ENCODE data around the gene AKNAD1.
A peak's percentile ranks its signal among the peaks of the same experiment; 100 is the strongest.

Gene AKNAD1

GRCh38 chr1:108862698-108863477 lies 6.0 kb upstream of the AKNAD1 start:
- DNase-seq = no peak

DNA sequence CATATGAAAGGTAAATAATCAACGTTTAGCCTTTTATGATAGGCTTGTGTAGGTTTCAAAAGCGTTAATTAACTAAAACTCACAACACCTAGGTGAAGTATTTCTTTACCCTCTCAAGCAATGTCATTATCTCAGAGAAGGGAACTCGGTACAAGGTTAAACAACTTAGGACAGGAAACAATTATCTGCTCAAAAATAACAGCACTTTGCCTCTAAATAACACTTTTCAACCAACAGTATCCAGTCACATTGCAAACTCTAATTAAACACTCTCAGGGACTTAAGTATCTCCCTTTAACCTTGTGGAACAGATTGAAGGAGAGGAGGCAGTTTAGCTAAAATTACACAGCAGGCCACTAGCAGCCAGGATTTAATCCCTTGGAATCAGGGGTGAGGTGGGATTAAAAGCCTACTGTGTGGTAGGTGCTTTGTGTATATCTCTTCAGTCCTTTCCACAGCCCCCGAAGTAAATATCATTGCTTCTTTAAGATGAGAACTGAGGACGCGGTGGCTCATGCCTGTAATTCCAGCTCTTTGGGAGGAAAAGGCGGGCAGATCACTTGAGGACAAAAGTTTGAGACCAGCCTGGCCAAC lies 5.2 kb upstream of the AKNAD1 start:
- no peak for DNase-seq

DNA sequence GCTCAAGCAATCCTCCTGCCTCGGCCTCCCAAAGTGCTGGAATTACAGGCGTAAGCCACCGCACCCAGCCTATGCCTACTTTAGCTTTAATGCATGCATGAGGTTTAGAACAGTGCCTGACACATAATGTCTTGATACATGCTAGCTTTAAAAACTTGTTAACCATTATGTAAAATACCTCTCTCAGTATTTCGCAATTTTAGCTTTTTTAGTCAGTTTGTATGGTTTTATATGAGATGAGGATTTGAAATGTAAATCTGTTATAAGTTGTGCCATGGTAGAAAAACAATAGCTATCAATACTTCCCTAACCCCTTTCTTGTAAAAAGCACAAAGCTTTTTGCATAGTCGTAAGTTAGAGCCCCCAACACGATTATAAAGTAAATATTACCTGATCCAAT lies 4.7 kb upstream of the AKNAD1 start:
- DNase-seq = no peak

DNA sequence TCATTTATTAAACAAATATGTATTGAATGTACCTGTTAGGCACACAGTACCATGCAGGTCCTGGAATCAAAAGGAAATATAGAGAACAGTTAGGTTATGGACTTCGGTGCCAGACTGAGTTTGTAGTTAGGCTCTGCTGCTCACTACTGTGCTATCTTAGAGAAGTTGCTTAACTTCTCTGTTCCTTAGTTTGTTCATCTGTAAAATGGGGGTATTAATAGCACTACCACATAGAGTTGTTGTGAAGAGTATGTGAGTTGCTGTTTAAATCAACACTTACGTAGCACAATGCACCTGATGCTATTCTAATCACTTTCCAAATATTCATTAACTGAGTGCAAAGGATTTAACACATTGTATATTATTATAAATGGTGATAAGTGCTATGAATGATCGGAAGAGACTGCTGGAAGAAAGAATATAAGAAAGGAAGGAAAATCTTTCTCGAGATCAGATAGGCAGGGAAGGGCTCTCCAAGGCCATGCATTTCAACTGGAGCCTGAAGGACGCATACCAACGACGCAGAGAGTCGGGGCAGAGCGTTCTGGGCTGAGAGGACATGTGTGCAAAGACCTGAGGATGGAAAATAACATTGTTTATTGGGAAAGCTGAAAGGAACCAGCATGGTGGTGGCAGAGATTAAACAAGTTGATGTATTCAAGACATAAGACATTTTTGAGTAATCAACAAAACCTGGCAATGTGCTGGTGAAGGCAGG lies 3.5 kb upstream of the AKNAD1 start:
- no peak for DNase-seq

- DNase-seq = peak in 1 of 5 experiments; percentile 25
These were observed 1.5 kb upstream of the AKNAD1 start for GRCh38 chr1:108858230-108858950.

- DNase-seq = no peak
These were observed 2.5 kb downstream of the AKNAD1 start for GRCh38 chr1:108854221-108855019.

DNA sequence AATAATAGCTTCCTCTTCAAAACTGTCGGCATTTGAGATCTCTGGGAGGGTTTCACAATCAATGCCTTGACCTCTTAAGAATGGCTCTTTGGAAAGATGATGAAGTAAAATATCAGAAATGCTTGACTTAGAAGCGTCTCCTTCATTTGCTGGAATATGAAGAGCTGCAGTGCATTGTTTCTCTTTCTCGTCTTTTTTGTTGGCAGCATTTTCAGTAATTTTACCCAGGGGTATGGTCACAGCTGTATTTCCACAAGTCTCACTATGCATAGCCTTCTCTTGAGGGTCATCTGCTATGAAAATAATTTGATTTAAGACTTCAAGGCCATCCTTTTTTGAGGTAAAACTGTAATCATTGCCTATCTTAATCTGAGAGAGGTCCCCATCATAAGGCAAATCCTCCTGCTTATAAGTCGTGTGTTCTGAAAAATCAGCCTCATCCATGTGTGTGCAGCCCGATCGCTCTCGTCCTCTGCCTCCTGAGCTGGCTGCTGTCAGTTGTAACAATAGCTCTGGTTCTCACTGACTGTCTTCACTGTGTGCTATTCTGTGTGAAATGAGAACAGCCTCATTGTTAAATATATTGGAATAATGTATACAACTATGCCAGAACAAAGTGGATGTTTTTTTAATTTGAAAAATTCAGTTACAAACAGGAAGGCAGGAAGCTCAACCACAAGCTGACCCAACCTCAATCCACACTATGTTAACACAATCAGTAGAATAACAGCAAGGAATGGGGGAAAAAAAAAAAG lies 4.5 kb downstream of the AKNAD1 start:
- peak in 1 of 5 experiments; percentile 29 for DNase-seq

- peak in 1 of 5 experiments; percentile 9 for DNase-seq
These were observed 5.3 kb downstream of the AKNAD1 start for GRCh38 chr1:108851567-108851966.

DNA sequence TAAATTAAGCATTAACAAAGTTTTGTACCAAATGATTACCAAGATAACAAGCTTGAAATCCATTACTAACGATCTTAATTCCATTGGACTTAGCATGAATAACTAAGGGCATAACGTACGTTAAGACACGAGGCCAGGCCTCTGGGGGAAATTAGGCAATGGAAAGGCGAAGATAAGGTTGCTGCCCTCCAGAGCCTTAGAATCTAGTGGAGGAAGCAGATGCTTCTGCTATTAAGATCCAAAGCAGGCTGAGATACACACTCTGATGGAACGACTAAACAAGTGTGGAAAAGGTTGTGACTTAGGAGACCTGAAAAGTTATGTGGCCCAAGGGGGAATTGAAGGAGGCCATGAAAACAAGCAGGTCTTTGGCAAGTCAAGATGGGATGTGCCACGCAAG lies 6.0 kb downstream of the AKNAD1 start:
- no peak for DNase-seq

- no peak for DNase-seq
These were observed 8.1 kb downstream of the AKNAD1 start for GRCh38 chr1:108848806-108849205.

DNA sequence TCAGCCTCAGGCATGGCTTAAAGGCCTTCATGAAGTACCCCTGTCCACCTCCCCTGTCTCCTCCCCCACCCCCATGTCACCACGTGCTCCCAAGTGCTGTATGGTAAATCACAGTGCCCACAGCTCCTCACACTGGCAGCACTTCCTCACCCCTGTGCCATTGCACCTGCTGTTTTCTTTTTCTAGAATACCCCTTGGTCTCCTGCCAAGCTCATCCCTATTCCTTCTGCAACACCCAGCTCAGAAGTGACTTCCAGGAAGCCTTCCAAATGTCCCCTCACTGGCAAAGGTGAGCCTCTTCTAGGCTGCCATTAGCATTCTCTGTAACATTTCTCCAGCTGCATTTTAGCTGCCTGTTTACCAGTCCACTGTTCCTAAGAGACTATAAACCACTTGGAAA lies 9.4 kb downstream of the AKNAD1 start:
- no peak for DNase-seq

DNA sequence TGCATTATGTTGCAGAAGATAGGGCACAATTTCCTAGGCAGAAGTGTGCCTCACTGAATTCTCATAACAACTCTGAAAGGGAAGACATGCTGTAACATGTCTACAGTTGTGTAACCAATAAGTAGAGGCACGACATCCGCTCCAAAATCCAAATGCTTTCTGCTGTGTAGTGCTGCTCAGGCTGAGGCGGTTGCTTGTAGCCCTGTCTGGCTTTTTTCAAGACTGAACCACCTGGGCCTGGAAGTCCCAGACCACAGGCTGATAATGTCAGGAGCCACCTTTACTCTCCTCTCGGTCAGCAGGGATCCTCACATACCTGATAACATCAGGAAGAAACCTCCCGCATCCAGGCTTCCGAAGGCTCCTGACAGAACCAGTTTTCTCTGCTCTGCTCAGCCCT lies 10.9 kb downstream of the AKNAD1 start:
- no peak for DNase-seq

DNA sequence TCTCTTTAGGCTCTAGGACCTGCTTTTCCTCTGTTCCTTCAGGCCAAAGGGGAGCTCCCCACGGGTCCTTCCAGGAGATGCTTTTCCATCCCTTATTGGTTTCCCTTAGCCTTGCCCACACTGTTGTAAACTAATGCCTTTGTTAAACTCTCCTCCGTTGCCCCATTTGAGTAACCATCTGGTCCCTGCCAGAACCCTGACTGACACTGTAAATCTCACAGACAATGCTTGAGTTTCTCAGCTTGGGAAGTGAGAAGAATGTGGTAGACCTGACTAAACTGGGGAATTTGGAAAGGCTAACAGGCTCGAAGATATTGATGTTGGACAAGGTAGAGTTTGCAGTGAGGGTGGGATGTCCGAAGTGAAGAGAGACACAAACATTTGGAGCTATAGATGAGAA lies 11.4 kb downstream of the AKNAD1 start:
- DNase-seq = no peak

- DNase-seq = no peak
These were observed 13.3 kb downstream of the AKNAD1 start for GRCh38 chr1:108843390-108844137.

DNA sequence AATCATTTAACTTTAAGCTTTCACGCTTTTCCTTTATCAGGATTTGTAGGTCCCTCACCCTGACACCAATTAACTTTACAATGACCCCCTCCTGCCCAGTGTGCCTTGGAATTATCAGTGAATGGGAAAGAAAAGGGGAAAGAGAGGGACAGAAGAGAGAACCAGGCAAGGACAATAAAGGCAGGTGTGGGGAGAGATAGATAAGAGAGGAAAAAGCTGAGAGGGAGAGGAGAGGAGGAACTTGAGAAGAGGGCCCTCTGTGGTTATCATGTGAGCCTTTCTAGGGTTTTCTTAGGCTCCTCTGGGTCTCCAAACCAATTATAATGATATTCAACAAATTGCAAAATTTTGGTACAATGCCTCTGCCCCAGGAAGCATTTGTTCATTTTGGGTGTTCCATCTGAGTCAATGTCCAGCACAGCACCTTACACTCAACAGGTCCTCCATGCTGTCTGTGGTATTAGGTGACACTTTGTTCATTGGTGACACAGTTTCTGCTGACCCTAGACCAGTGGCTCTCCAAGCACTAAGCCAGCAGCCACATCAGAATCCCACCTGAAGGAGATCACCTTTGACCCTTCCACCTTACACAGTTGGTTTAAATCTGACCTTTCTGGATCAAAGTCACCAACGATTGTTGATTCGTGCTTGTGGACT lies 14.2 kb downstream of the AKNAD1 start:
- DNase-seq = no peak

DNA sequence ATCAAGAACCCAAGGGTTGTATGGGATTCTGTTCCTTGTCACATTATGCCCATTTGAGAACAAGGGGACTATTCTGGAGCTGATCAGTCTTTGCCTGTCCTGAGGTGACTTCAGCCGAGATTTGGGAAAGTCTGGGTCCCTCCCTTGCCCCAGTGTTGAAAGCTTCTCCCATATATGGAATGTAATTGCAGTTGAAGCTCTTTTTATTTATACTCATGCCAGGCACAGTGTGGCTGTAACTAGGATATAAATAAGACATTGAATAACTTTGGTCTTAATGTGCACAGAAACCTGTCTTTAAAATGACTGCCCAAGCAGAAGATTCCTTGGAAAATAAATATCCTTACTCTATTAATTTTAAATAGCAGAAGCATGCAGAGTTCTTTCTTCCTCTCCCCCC lies 15.2 kb downstream of the AKNAD1 start:
- no peak for DNase-seq

DNA sequence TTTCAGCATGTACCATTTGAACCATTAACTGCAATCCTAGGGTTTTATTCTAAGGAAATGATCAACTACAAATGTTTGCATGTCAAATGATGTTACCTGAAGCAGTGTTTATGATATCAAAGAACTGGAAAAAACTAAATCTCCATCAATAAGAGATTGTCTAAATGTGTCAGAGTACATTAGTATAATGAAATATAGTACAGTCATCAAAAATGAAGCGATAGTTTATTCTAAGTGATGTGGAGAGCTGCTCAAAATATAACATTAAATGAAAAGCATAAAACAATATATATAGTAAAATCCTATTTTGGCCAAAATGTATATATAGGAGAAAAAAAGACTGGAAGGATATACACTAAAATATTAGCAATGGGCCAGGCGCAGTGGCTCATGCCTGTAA lies 24.0 kb downstream of the AKNAD1 start:
- no peak for DNase-seq

- no peak for DNase-seq
These were observed 25.7 kb downstream of the AKNAD1 start for GRCh38 chr1:108831225-108831624.

GRCh38 chr1:108830119-108831008 lies 26.5 kb downstream of the AKNAD1 start:
- no peak for DNase-seq
